GM12801 (cell line): Measurements from ENCODE around the gene PMF1.

ENCODE experiments used
- CTCF ChIP-seq: IDR thresholded peaks from one replicate; pipeline ENCODE4 v1.5.1; 2011; ENCODE audit warnings: control low read depth; ENCODE audit not compliant: insufficient read length; ENCODE audit errors: extremely low read depth

Gene PMF1

GRCh38 chr1:156241311-156241811 lies 28.6 kb downstream of the PMF1 start:
- TF ChIP-seq CTCF, result no peak

GRCh38 chr1:156241926-156242325 lies 29.1 kb downstream of the PMF1 start, which contains the start of gene BGLAP:
Gene BGLAP, plus strand, starts transcription at chr1:156242184. Its CDS starts 48 bp downstream, at chr1:156242232.
- TF ChIP-seq CTCF, result no peak

- no peak for TF ChIP-seq CTCF
Observed at GRCh38 chr1:156242738-156243137, 29.9 kb downstream of the PMF1 start.

- no peak for TF ChIP-seq CTCF
Observed at GRCh38 chr1:156244126-156244525, 31.3 kb downstream of the PMF1 start.

- TF ChIP-seq CTCF, result no peak
Observed at GRCh38 chr1:156244712-156245111, 31.9 kb downstream of the PMF1 start.

GRCh38 chr1:156245451-156246232 lies 32.8 kb downstream of the PMF1 start:
- TF ChIP-seq CTCF, result no peak

- no peak for TF ChIP-seq CTCF
Observed at GRCh38 chr1:156246241-156246780, 33.5 kb downstream of the PMF1 start.
